Measurements from ENCODE around the gene SH3RF2. TPM values are rescaled to one million over a fixed set of nuclear protein-coding genes. Genes with fewer than 3 reads are reported as not detected.
"Not testable (repeated sequence)": the region's sequence is repeated elsewhere in the genome, so short reads cannot be mapped to it uniquely, and the experiment has no call there.

The SH3RF2 gene
- total RNA-seq, 1 donor from 2014 or later: 50.6 TPM

DNA sequence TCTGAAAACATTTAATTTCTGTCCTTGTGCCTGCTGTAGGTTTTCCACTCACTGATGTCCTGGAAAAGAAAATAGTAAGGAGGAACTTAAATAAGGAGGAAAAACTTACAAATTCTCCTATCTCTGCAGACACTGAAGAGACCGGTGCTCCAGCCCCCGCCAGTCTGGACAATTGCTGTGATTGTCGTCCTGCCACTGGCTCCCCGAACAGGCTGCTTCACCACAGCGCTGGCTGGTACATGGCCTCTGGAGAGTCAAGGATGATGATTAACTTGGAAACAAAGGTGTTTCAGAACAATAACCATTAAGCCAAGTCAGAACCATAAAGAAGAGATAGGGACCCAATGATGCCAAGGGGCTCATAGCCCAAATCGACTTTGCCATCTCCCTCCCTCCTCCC lies 161.7 kb downstream of the SH3RF2 start:
- intact Hi-C loops (cut with DNase I): no loop called here
- Histone ChIP-seq H3K36me3 (no peaks in the 10 kb centered on the region), H3K4me1 (no peaks in the 10 kb centered on the region), H3K27ac (no peak overlapping the region), H3K4me3 (no peak overlapping the region), H3K27me3 (no peaks in the 10 kb centered on the region), H3K9me3 (no peaks in the 10 kb centered on the region)
- TF ChIP-seq, protein P1, sequence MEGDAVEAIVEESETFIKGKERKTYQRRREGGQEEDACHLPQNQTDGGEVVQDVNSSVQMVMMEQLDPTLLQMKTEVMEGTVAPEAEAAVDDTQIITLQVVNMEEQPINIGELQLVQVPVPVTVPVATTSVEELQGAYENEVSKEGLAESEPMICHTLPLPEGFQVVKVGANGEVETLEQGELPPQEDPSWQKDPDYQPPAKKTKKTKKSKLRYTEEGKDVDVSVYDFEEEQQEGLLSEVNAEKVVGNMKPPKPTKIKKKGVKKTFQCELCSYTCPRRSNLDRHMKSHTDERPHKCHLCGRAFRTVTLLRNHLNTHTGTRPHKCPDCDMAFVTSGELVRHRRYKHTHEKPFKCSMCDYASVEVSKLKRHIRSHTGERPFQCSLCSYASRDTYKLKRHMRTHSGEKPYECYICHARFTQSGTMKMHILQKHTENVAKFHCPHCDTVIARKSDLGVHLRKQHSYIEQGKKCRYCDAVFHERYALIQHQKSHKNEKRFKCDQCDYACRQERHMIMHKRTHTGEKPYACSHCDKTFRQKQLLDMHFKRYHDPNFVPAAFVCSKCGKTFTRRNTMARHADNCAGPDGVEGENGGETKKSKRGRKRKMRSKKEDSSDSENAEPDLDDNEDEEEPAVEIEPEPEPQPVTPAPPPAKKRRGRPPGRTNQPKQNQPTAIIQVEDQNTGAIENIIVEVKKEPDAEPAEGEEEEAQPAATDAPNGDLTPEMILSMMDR (IDR thresholded peaks at IDR 0.05): no peak
- DNase-seq (ENCODE audit: low spot score in 2 of 2): no peak

DNA sequence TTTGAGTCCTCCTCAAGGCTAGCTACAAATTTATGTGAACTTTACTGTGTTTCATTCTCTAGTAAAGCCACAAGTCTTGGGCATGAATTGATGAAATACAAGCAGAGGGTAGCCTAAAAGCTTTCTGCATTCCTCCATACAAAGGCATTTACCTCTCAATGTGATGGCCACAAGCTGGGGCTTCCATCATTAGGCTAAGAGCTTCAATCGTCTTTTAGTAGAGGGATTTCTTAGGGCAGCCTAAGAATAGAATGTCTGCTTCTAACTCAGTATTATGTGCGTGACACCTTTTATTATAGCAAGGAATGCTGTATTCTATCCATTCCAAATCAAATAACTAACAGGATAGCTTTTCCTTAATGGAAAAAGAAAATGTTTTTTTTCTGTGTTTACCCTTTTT lies 165.3 kb downstream of the SH3RF2 start:
- Histone ChIP-seq H3K4me3 (no peak overlapping the region), H3K36me3 (peaks cover 0 to 5% of the 10 kb centered on the region in 2 donors), H3K9me3 (no peaks in the 10 kb centered on the region), H3K27ac (no peak overlapping the region), H3K4me1 (no peaks in the 10 kb centered on the region), H3K27me3 (no peaks in the 10 kb centered on the region)
- intact Hi-C loops (cut with DNase I): no loop called here
- DNase-seq (ENCODE audit: low spot score in 2 of 2): no peak
- TF ChIP-seq, protein P1 (IDR thresholded peaks at IDR 0.05): no peak

DNA sequence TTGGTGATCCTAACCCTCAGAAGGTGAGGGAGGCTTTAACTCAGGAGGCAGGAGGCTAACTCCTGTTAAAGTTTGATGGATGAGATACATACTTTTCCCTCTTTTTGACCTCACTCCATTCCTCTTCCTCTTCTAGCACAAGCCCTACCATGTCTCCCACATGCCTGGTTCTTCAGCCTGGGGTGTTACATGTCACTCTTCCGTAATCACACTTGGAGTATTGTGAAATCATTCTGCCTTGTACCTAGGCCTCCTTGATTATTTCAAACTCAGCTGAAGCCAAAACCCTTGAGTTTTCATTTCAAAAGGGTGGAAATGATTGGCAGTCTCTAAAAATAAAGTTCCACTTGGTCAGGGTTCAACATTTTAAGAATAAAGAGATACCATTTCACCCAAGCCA lies 167.2 kb downstream of the SH3RF2 start:
- TF ChIP-seq, protein P1 (IDR thresholded peaks at IDR 0.05): no peak
- Histone ChIP-seq H3K9me3 (no peaks in the 10 kb centered on the region), H3K4me3 (no peak overlapping the region), H3K27me3 (no peaks in the 10 kb centered on the region), H3K4me1 (no peaks in the 10 kb centered on the region), H3K27ac (no peak overlapping the region), H3K36me3 (peaks cover 0 to 5% of the 10 kb centered on the region in 2 donors)
- intact Hi-C loops (cut with DNase I): no loop called here
- no peak for DNase-seq (ENCODE audit: low spot score in 2 of 2)

DNA sequence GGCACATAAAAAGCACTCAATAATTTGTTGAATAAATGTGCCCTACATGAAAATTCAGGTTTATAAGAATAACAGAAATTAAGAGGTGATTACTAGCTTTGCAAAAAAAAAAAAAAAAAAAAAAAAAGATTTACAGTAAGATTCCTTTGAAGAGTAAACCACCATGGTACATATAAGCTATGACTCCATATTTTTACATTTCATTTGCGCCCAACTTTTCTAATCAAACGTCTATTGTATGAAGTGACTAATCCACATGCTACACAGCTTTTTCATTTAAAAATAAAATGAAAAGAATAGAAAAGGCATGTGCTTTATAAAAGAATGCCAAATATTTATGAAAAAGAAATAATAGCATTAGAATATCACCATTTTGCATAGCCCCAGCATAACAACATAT lies 169.1 kb downstream of the SH3RF2 start, which contains the start of gene PLAC8L1:
PLAC8L1 (minus strand) TSS at position 101 of the 400 bp plus-strand sequence. CDS start 1,266 bp downstream, outside the sequence.
- Histone ChIP-seq H3K27me3 (no peaks in the 10 kb centered on the region), H3K4me3 (no peak within 1 kb of the TSS), H3K4me1 (no peaks in the 10 kb centered on the region), H3K9me3 (no peaks in the 10 kb centered on the region), H3K36me3 (peaks cover 0 to 5% of the 10 kb centered on the region in 2 donors), H3K27ac (no peak within 1 kb of the TSS)
- TF ChIP-seq, protein P1 (IDR thresholded peaks at IDR 0.05): no peak
- no peak for DNase-seq (ENCODE audit: low spot score in 2 of 2)
- intact Hi-C loops (cut with DNase I): no loop called here

DNA sequence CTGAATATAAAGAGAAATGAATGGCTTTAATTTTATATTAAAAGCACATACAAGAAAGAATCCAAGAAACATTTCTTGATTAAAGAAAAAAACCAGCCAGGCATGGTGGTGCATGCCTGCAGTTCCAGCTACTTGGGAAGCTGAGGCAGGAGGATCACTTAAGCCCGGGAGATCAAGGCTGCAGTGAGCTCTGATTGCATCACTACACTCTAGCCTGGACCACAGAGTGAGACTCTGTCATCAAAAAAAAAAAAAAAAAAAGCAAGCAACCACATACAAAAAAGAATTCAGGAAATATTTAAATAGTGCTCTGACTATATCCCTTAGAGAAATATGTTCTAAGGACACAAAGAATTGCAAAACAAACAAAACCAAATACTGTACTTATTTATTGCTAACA lies 171.5 kb downstream of the SH3RF2 start:
- TF ChIP-seq, protein P1 (IDR thresholded peaks at IDR 0.05): no peak
- intact Hi-C loops (cut with DNase I): no loop called here
- H3K9me3 ChIP-seq: no peaks in the 10 kb centered on the region
- peaks cover under 1 to 14% of the 10 kb centered on the region in 2 donors for H3K36me3 ChIP-seq
- H3K4me3 ChIP-seq: no peak overlapping the region
- no peaks in the 10 kb centered on the region for H3K27me3 ChIP-seq
- no peaks in the 10 kb centered on the region for H3K4me1 ChIP-seq
- H3K27ac ChIP-seq: no peak overlapping the region
- no peak for DNase-seq (ENCODE audit: low spot score in 2 of 2)

DNA sequence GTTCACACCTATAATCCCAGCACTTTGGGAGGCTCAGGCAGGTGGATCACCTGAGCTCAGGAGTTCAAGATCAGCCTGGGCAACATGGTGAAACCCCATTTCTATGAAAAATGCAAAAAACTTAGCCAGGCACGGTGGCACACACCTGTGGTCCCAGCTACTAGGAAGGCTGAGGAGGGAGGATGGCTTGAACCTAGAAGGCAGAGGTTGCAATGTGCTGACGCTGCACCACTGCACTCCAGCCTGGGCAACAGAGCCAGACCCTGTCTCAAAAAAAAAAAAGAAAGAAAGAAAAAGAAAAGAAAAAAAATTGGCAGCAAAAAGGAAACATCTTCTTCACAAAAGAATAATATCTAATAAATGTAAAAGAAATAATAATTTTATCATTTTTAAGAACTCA lies 172.5 kb downstream of the SH3RF2 start:
- H3K27me3 ChIP-seq; H3K4me3 ChIP-seq; H3K4me1 ChIP-seq; H3K27ac ChIP-seq; intact Hi-C loops (cut with DNase I); DNase-seq (ENCODE audit: low spot score in 2 of 2); H3K9me3 ChIP-seq: not testable (repeated sequence)
- peaks cover 8 to 23% of the 10 kb centered on the region in 2 donors for H3K36me3 ChIP-seq
